PFSK-1 (cell line): ENCODE results near the gene TGM1.

Source experiments
- POLR2AphosphoS5 ChIP-seq: IDR thresholded peaks from 2 replicates; pipeline ENCODE4 v1.6.1; 2012; ENCODE audit warnings: low read depth, mild to moderate bottlenecking, control low read depth, low read length, moderate library complexity
- REST ChIP-seq, 2 experiments: IDR thresholded peaks; 2 replicates each; pipeline versions ENCODE4 v1.6.1 to v1.8.0; 2011 to 2012; ENCODE audit warnings: low read depth in 2 of 2, low read length in 2 of 2, control low read depth in 1 of 2, inconsistent platforms in 1 of 2, mild to moderate bottlenecking in 1 of 2, moderate library complexity in 1 of 2; ENCODE audit not compliant: insufficient read depth in 1 of 2
- TAF1 ChIP-seq: IDR thresholded peaks from 2 replicates; pipeline ENCODE4 v1.6.1; 2012; ENCODE audit warnings: low read length, control low read depth, borderline replicate concordance; ENCODE audit not compliant: insufficient read depth

- TF ChIP-seq POLR2AphosphoS5 = no peak
- TF ChIP-seq TAF1 = no peak
- TF ChIP-seq REST (IDR thresholded peaks at IDR 0.05; ENCODE audit: insufficient read depth in 1 of 2, low read depth in 2 of 2, low read length in 2 of 2) = no peak
Observed at GRCh38 chr14:24255931-24256711, 6.9 kb downstream of the TGM1 start.
